ENCODE results near the gene TEC. TPM values are rescaled to one million over a fixed set of nuclear protein-coding genes. Genes with fewer than 3 reads are reported as not detected.
"Not testable (repeated sequence)": the region's sequence is repeated elsewhere in the genome, so short reads cannot be mapped to it uniquely, and the experiment has no call there.

Gene TEC
- total RNA-seq, 1 donor from 2014 or later = 0.53 TPM

GRCh38 chr4:48173056-48173991 is 96.3 kb downstream of the TEC start:
- no peaks in the 10 kb centered on the region for H3K27me3 ChIP-seq (ENCODE audit: control insufficient read depth, insufficient read depth, low read length)
- H3K4me3 ChIP-seq (ENCODE audit: low read depth, low read length) = no peak overlapping the region
- TF ChIP-seq CTCF (IDR thresholded peaks at IDR 0.05; ENCODE audit: insufficient read depth, low read length, severe bottlenecking) = no peak
- DNase-seq (ENCODE audit: low read depth) = peak; percentile 75
- no peak for FAIRE-seq
- H3K36me3 ChIP-seq (ENCODE audit: control insufficient read depth, insufficient read depth, low read length) = no peaks in the 10 kb centered on the region

GRCh38 chr4:48172651-48173050 is 97.0 kb downstream of the TEC start:
- Histone ChIP-seq H3K27me3 (ENCODE audit: control insufficient read depth, insufficient read depth, low read length) (no peaks in the 10 kb centered on the region), H3K4me3 (ENCODE audit: low read depth, low read length) (no peak overlapping the region), H3K36me3 (ENCODE audit: control insufficient read depth, insufficient read depth, low read length) (no peaks in the 10 kb centered on the region)
- no peak for TF ChIP-seq CTCF (IDR thresholded peaks at IDR 0.05; ENCODE audit: insufficient read depth, low read length, severe bottlenecking)
- FAIRE-seq (no peak), DNase-seq (ENCODE audit: low read depth) (no peak)

- no peak for TF ChIP-seq CTCF (IDR thresholded peaks at IDR 0.05; ENCODE audit: insufficient read depth, low read length, severe bottlenecking)
- H3K27me3 ChIP-seq (ENCODE audit: control insufficient read depth, insufficient read depth, low read length) = no peaks in the 10 kb centered on the region
- no peak for FAIRE-seq
- H3K36me3 ChIP-seq (ENCODE audit: control insufficient read depth, insufficient read depth, low read length) = no peaks in the 10 kb centered on the region
- DNase-seq (ENCODE audit: low read depth) = no peak
- H3K4me3 ChIP-seq (ENCODE audit: low read depth, low read length) = no peak overlapping the region
Measured at GRCh38 chr4:48169636-48170035, 100.0 kb downstream of the TEC start.

- no peak for TF ChIP-seq CTCF (IDR thresholded peaks at IDR 0.05; ENCODE audit: insufficient read depth, low read length, severe bottlenecking)
- Histone ChIP-seq H3K4me3 (ENCODE audit: low read depth, low read length) (no peak overlapping the region), H3K36me3 (ENCODE audit: control insufficient read depth, insufficient read depth, low read length) (no peaks in the 10 kb centered on the region), H3K27me3 (ENCODE audit: control insufficient read depth, insufficient read depth, low read length) (no peaks in the 10 kb centered on the region)
- FAIRE-seq (no peak), DNase-seq (ENCODE audit: low read depth) (peak; percentile 12)
Measured at GRCh38 chr4:48167538-48168263, 101.9 kb downstream of the TEC start.

- H3K27me3 ChIP-seq (ENCODE audit: control insufficient read depth, insufficient read depth, low read length); FAIRE-seq; DNase-seq (ENCODE audit: low read depth); H3K4me3 ChIP-seq (ENCODE audit: low read depth, low read length); H3K36me3 ChIP-seq (ENCODE audit: control insufficient read depth, insufficient read depth, low read length): not testable (repeated sequence)
Measured at GRCh38 chr4:48164561-48164960, 105.1 kb downstream of the TEC start.

GRCh38 chr4:48163746-48164145 is 105.9 kb downstream of the TEC start:
- no peak for FAIRE-seq
- no peak for TF ChIP-seq CTCF (IDR thresholded peaks at IDR 0.05; ENCODE audit: insufficient read depth, low read length, severe bottlenecking)
- no peaks in the 10 kb centered on the region for H3K36me3 ChIP-seq (ENCODE audit: control insufficient read depth, insufficient read depth, low read length)

More at GRCh38 chr4:48163746-48164145, 105.9 kb downstream of the TEC start:
- Histone ChIP-seq H3K4me3 (ENCODE audit: low read depth, low read length) (no peak overlapping the region), H3K27me3 (ENCODE audit: control insufficient read depth, insufficient read depth, low read length) (no peaks in the 10 kb centered on the region)
- no peak for DNase-seq (ENCODE audit: low read depth)
